Small intestine (tissue), 16 donors: ENCODE data around the gene NWD2. TPM values are rescaled to one million over a fixed set of nuclear protein-coding genes. Genes with fewer than 3 reads are reported as not detected.
A peak's percentile ranks its signal among the peaks of the same experiment; 100 is the strongest.
"Not testable (repeated sequence)": the region's sequence is repeated elsewhere in the genome, so short reads cannot be mapped to it uniquely, and the experiment has no call there.

Source experiments
- DNase-seq, 2 donors: peaks; one replicate each; pipeline versions ENCODE4 v3.0.0 to v3.0.0-alpha.2; 2013
- FAIRE-seq: peaks from 2 replicates; lab custom pipeline; 2012; peaks lifted over from hg19 to GRCh38; lab: Jason Lieb, UNC
- H3K27ac ChIP-seq, 3 donors: one replicate each; pipeline ENCODE4 v1.5.1; 2013; ENCODE audit warnings: low read length in 2 of 3, mild to moderate bottlenecking in 2 of 3, control low read depth in 1 of 3, inconsistent platforms in 1 of 3, low read depth in 1 of 3, moderate library complexity in 1 of 3
- H3K27me3 ChIP-seq, 3 donors: one replicate each; pipeline ENCODE4 v1.6.1; 2013; ENCODE audit warnings: low read length in 3 of 3, inconsistent platforms in 1 of 3; ENCODE audit not compliant: control insufficient read depth in 3 of 3, insufficient read depth in 3 of 3
- H3K36me3 ChIP-seq, 3 donors: one replicate each; pipeline ENCODE4 v1.6.1; 2013; ENCODE audit warnings: low read length in 3 of 3, inconsistent platforms in 1 of 3, low read depth in 1 of 3, mild to moderate bottlenecking in 1 of 3, moderate library complexity in 1 of 3; ENCODE audit not compliant: control insufficient read depth in 3 of 3, insufficient read depth in 2 of 3
- H3K4me1 ChIP-seq, 3 donors: one replicate each; pipeline ENCODE4 v1.6.1; 2013; ENCODE audit warnings: low read length in 2 of 3, inconsistent platforms in 1 of 3, low read depth in 1 of 3, mild to moderate bottlenecking in 1 of 3, moderate library complexity in 1 of 3; ENCODE audit not compliant: control insufficient read depth in 3 of 3, insufficient read depth in 2 of 3
- H3K4me3 ChIP-seq, 3 donors: one replicate each; pipeline ENCODE4 v1.5.1; 2013; ENCODE audit warnings: low read length in 3 of 3, control low read depth in 1 of 3, inconsistent platforms in 1 of 3, low read depth in 1 of 3, mild to moderate bottlenecking in 1 of 3, moderate library complexity in 1 of 3
- H3K9me3 ChIP-seq, 2 donors: one replicate each; pipeline ENCODE4 v1.6.1; 2013; ENCODE audit warnings: low read depth in 1 of 2, low read length in 1 of 2; ENCODE audit not compliant: control insufficient read depth in 2 of 2, insufficient read depth in 1 of 2
- WGBS, 3 donors: extraction: QIAGEN DNeasy Blood & Tissue Kit; methylation state at CpG; one replicate each; pipeline ENCODE4 v1.1.7; 2013; 5-methylcytosine and 5-hydroxymethylcytosine counted together
- long read RNA-seq, 10 donors: transcript quantifications; one replicate each; lab custom pipeline, GENCODE V29; 2026
- polyA plus RNA-seq, 4 donors: library from polyadenylated mRNA; stranded (reverse) in 3 of 4; unstranded in 1 of 4; fragments of 200-250 nt in 3 of 4; fragments of 120-200 nt in 1 of 4; gene quantifications; one replicate each; pipeline versions ENCODE4 v1.2.1 to v1.2.3, GENCODE V29; 2013
- donor health status: healthy with polysubstance abuse.
- donor health status: control.
- donor health status: control.
- donor health status: Bipolar disorder and iron deficiency.
- donor health status: healthy.

NWD2 gene
- under 1 TPM in 3 of 4 donors, not detected in 1; under 0.01 to 0.15 (median 0.01) TPM for polyA plus RNA-seq
- long read RNA-seq, donor 1 = 0 reads
- long read RNA-seq, donor 2 = 0 reads
- long read RNA-seq, donor 3 = 0 reads
- long read RNA-seq, donor 4 = 0 reads
- long read RNA-seq, donor 5 = 0 reads
- long read RNA-seq, donor 6 = 0 reads
- long read RNA-seq, donor 7 = 0 reads
- long read RNA-seq, donor 8 = 0 reads
- long read RNA-seq, donor 9 = 0 reads
- long read RNA-seq, donor 10 = 0 reads

GRCh38 chr4:37244583-37245390 lies at the start of gene NWD2:
NWD2 (plus strand) TSS chr4:37244743; CDS start chr4:37245068, 325 bp downstream.
- Histone ChIP-seq H3K27ac (no peak within 1 kb of the TSS), H3K36me3 (no peaks in the 10 kb centered on the region), H3K9me3 (no peaks in the 10 kb centered on the region), H3K4me3 (no peak within 1 kb of the TSS), H3K27me3 (peaks cover 12 to 74% (median 25%) of the 10 kb centered on the region in 3 donors), H3K4me1 (no peaks in the 10 kb centered on the region)
- WGBS, 3 donors = 1 to 3% (median 2%) methylated on average over 68 to 95 of the region's 95 CpGs
- FAIRE-seq = no peak
- peak in 1 of 2 donors; percentile 47 for DNase-seq

- WGBS, 3 donors = 59 to 75% (median 65%) methylated on average over 3 of the region's 3 CpGs
- FAIRE-seq (no peak), DNase-seq (no peak)
- no peaks in the 10 kb centered on the region for H3K27me3 ChIP-seq
- no peaks in the 10 kb centered on the region for H3K9me3 ChIP-seq
- H3K4me3 ChIP-seq = peak overlapping the region in 1 of 3 donors; percentile 5
- no peaks in the 10 kb centered on the region for H3K36me3 ChIP-seq
- no peaks in the 10 kb centered on the region for H3K4me1 ChIP-seq
- H3K27ac ChIP-seq = no peak overlapping the region
Observed at GRCh38 chr4:37197899-37198298, 46.6 kb upstream of the NWD2 start.

- not testable (repeated sequence) for FAIRE-seq, DNase-seq, H3K4me1 ChIP-seq, H3K4me3 ChIP-seq, H3K9me3 ChIP-seq, H3K36me3 ChIP-seq, H3K27ac ChIP-seq, H3K27me3 ChIP-seq
- WGBS, 3 donors = 70 to 82% (median 79%) methylated on average over 1 of the region's 1 CpG
Observed at GRCh38 chr4:37204740-37205139, 39.8 kb upstream of the NWD2 start.

- Histone ChIP-seq H3K4me1 (no peaks in the 10 kb centered on the region), H3K9me3 (no peaks in the 10 kb centered on the region), H3K4me3 (no peak overlapping the region), H3K36me3 (no peaks in the 10 kb centered on the region), H3K27me3 (no peaks in the 10 kb centered on the region), H3K27ac (no peak overlapping the region)
- DNase-seq (no peak), FAIRE-seq (no peak)
- 73 to 86% (median 85%) methylated on average over 2 of the region's 2 CpGs for WGBS, 3 donors
Observed at GRCh38 chr4:37216209-37216608, 28.3 kb upstream of the NWD2 start.

- no peaks in the 10 kb centered on the region for H3K27me3 ChIP-seq
- WGBS, 3 donors = 23 to 27% (median 27%) methylated on average over 3 of the region's 3 CpGs
- H3K4me3 ChIP-seq = no peak overlapping the region
- no peak overlapping the region for H3K27ac ChIP-seq
- H3K9me3 ChIP-seq = no peaks in the 10 kb centered on the region
- H3K36me3 ChIP-seq = no peaks in the 10 kb centered on the region
- H3K4me1 ChIP-seq = no peaks in the 10 kb centered on the region
- DNase-seq (no peak), FAIRE-seq (no peak)
Observed at GRCh38 chr4:37219242-37219641, 25.3 kb upstream of the NWD2 start.

- whole genome bisulfite sequencing, 3 donors = 61 to 70% (median 66%) methylated on average over 2 of the region's 2 CpGs
- no peaks in the 10 kb centered on the region for H3K4me1 ChIP-seq
- H3K27ac ChIP-seq = no peak overlapping the region
- no peaks in the 10 kb centered on the region for H3K27me3 ChIP-seq
- no peaks in the 10 kb centered on the region for H3K9me3 ChIP-seq
- H3K36me3 ChIP-seq = no peaks in the 10 kb centered on the region
- no peak for FAIRE-seq
- no peak for DNase-seq
- H3K4me3 ChIP-seq = no peak overlapping the region
Observed at GRCh38 chr4:37219990-37220389, 24.6 kb upstream of the NWD2 start.

GRCh38 chr4:37220685-37221084 lies 23.9 kb upstream of the NWD2 start:
- no peak overlapping the region for H3K4me3 ChIP-seq
- WGBS, 3 donors = 83 to 87% (median 83%) methylated on average over 3 of the region's 3 CpGs
- FAIRE-seq = no peak

GRCh38 chr4:37223732-37224131 lies 20.8 kb upstream of the NWD2 start:
- no peaks in the 10 kb centered on the region for H3K27me3 ChIP-seq
- WGBS, 3 donors = 61 to 73% (median 71%) methylated on average over 1 of the region's 1 CpG
- DNase-seq = no peak
- no peak overlapping the region for H3K27ac ChIP-seq
- no peaks in the 10 kb centered on the region for H3K36me3 ChIP-seq
- H3K4me3 ChIP-seq = no peak overlapping the region
- H3K4me1 ChIP-seq = no peaks in the 10 kb centered on the region
- no peak for FAIRE-seq
- H3K9me3 ChIP-seq = no peaks in the 10 kb centered on the region

More at GRCh38 chr4:37220685-37221084, 23.9 kb upstream of the NWD2 start:
- Histone ChIP-seq H3K4me1 (no peaks in the 10 kb centered on the region), H3K27me3 (no peaks in the 10 kb centered on the region), H3K36me3 (no peaks in the 10 kb centered on the region), H3K9me3 (no peaks in the 10 kb centered on the region), H3K27ac (no peak overlapping the region)
- no peak for DNase-seq
